HEK293 (cell line): ENCODE measurements around the gene TRIM6.

Experiments
- CTCF ChIA-PET: fragments of 350-600 bp; formaldehyde crosslinking; extraction: SDS; loops from one replicate; lab custom pipeline; 2021; ENCODE audit warnings: antibody characterized with exemption; lab: Yijun Ruan, JAX
- POLR2A ChIA-PET: fragments of 300-600 bp; formaldehyde crosslinking; extraction: SDS; loops from one replicate; lab custom pipeline; 2020; ENCODE audit warnings: antibody characterized with exemption, inconsistent platforms; lab: Yijun Ruan, JAX
- H3K27ac ChIP-seq: fragments of 200-500 bp; sonication (Bioruptor generic); 2 replicates; pipeline ENCODE4 v1.5.1; 2014; ENCODE audit warnings: low read depth, low read length, control low read depth, inconsistent platforms; ENCODE audit errors: extremely low read depth
- H3K36me3 ChIP-seq, 2 experiments: fragments of 200-500 bp in 1 of 2; sonication (Bioruptor generic) in 1 of 2; 1 replicate in 1 of 2; 2 replicates in 1 of 2; pipeline ENCODE4 v1.5.1; 2014 to 2017; ENCODE audit warnings: inconsistent platforms in 2 of 2, low read length in 2 of 2; ENCODE audit not compliant: control insufficient read depth in 2 of 2, insufficient read depth in 1 of 2
- H3K4me1 ChIP-seq: fragments of 200-500 bp; sonication (Bioruptor generic); 2 replicates; pipeline ENCODE4 v1.5.1; 2014; ENCODE audit warnings: mild to moderate bottlenecking, low read length, inconsistent platforms; ENCODE audit not compliant: control insufficient read depth, insufficient read depth
- H3K4me3 ChIP-seq: 2 replicates; pipeline ENCODE4 v1.5.1; 2011; ENCODE audit warnings: low read depth, mild to moderate bottlenecking, control low read depth, low read length, moderate library complexity
- H3K9me3 ChIP-seq: fragments of 200-500 bp; sonication (Bioruptor generic); 2 replicates; pipeline ENCODE4 v1.5.1; 2014; ENCODE audit warnings: low read depth, low read length, inconsistent platforms; ENCODE audit not compliant: control insufficient read depth, insufficient read depth
- AEBP2 ChIP-seq: fragments of 450-650 bp; formaldehyde crosslinking; IDR thresholded peaks from 2 replicates; pipeline ENCODE4 v1.5.1; 2016; ENCODE audit warnings: missing biosample characterization, missing genetic modification characterization, borderline replicate concordance
- KLF8 ChIP-seq: fragments of 450-650 bp; formaldehyde crosslinking; IDR thresholded peaks from 2 replicates; pipeline ENCODE4 v1.5.1; 2016; ENCODE audit warnings: missing biosample characterization, missing genetic modification characterization
- KLF9 ChIP-seq: fragments of 450-650 bp; formaldehyde crosslinking; IDR thresholded peaks from 2 replicates; pipeline ENCODE4 v1.5.1; 2016; ENCODE audit warnings: missing biosample characterization, missing genetic modification characterization, low read depth
- TCF7L2 ChIP-seq: IDR thresholded peaks from 2 replicates; pipeline ENCODE4 v1.6.1; 2011; ENCODE audit warnings: low read depth, mild to moderate bottlenecking, inconsistent platforms, low read length, moderate library complexity, borderline replicate concordance
- ZFP69B ChIP-seq: fragments of 450-650 bp; formaldehyde crosslinking; IDR thresholded peaks from 2 replicates; pipeline ENCODE4 v1.5.1; 2016; ENCODE audit warnings: missing biosample characterization, missing genetic modification characterization
- ZNF184 ChIP-seq: fragments of 450-650 bp; IDR thresholded peaks from 2 replicates; pipeline ENCODE4 v1.5.1; 2018; ENCODE audit warnings: missing biosample characterization, mild to moderate bottlenecking, missing genetic modification characterization
- ZNF202 ChIP-seq: fragments of 450-650 bp; formaldehyde crosslinking; IDR thresholded peaks from 2 replicates; pipeline ENCODE4 v1.5.1; 2016; ENCODE audit warnings: missing biosample characterization, missing genetic modification characterization, borderline replicate concordance
- ZNF23 ChIP-seq: fragments of 450-650 bp; formaldehyde crosslinking; IDR thresholded peaks from 2 replicates; pipeline ENCODE4 v1.5.1; 2016; ENCODE audit warnings: missing biosample characterization, missing genetic modification characterization, borderline replicate concordance
- ZNF335 ChIP-seq: fragments of 450-650 bp; formaldehyde crosslinking; conservative IDR thresholded peaks from 2 replicates; pipeline ENCODE4 v1.5.1; 2016; ENCODE audit warnings: missing biosample characterization, missing genetic modification characterization
- ZNF341 ChIP-seq: fragments of 450-650 bp; formaldehyde crosslinking; IDR thresholded peaks from 2 replicates; pipeline ENCODE4; 2016; ENCODE audit warnings: low read depth, missing biosample characterization, missing genetic modification characterization
- ZNF514 ChIP-seq: fragments of 450-650 bp; formaldehyde crosslinking; IDR thresholded peaks from 2 replicates; pipeline ENCODE4 v1.5.1; 2016; ENCODE audit warnings: missing biosample characterization, missing genetic modification characterization
- ZNF521 ChIP-seq: fragments of 450-650 bp; formaldehyde crosslinking; IDR thresholded peaks from 2 replicates; pipeline ENCODE4 v1.5.1; 2017; ENCODE audit warnings: missing biosample characterization, mild to moderate bottlenecking, missing genetic modification characterization
- ZNF530 ChIP-seq: fragments of 450-650 bp; formaldehyde crosslinking; IDR thresholded peaks from 2 replicates; pipeline ENCODE4 v1.5.1; 2016; ENCODE audit warnings: low read depth, missing biosample characterization, missing genetic modification characterization
- ZNF561 ChIP-seq: fragments of 450-650 bp; IDR thresholded peaks from 2 replicates; pipeline ENCODE4 v1.5.1; 2018; ENCODE audit warnings: missing biosample characterization, missing genetic modification characterization, borderline replicate concordance
- ZNF610 ChIP-seq: fragments of 450-650 bp; formaldehyde crosslinking; IDR thresholded peaks from 2 replicates; pipeline ENCODE4 v1.5.1; 2016; ENCODE audit warnings: missing biosample characterization, missing genetic modification characterization, borderline replicate concordance
- ZNF623 ChIP-seq: fragments of 450-650 bp; formaldehyde crosslinking; IDR thresholded peaks from 2 replicates; pipeline ENCODE4 v1.5.1; 2016; ENCODE audit warnings: missing biosample characterization, missing genetic modification characterization
- ZNF664 ChIP-seq: fragments of 450-650 bp; formaldehyde crosslinking; IDR thresholded peaks from 2 replicates; pipeline ENCODE4 v1.5.1; 2016; ENCODE audit warnings: missing biosample characterization, missing genetic modification characterization
- ZNF785 ChIP-seq: fragments of 450-650 bp; formaldehyde crosslinking; IDR thresholded peaks from 2 replicates; pipeline ENCODE4 v1.5.1; 2016; ENCODE audit warnings: missing biosample characterization, missing genetic modification characterization
- ZNF791 ChIP-seq: fragments of 450-650 bp; formaldehyde crosslinking; IDR thresholded peaks from 2 replicates; pipeline ENCODE4 v1.5.1; 2016; ENCODE audit warnings: missing biosample characterization, missing genetic modification characterization
- TF ChIP-seq, protein P1 (sequence below): fragments of 450-650 bp; formaldehyde crosslinking; IDR thresholded peaks from 2 replicates; pipeline ENCODE4 v1.5.1; 2016; ENCODE audit warnings: missing biosample characterization, missing genetic modification characterization

Gene TRIM6

DNA sequence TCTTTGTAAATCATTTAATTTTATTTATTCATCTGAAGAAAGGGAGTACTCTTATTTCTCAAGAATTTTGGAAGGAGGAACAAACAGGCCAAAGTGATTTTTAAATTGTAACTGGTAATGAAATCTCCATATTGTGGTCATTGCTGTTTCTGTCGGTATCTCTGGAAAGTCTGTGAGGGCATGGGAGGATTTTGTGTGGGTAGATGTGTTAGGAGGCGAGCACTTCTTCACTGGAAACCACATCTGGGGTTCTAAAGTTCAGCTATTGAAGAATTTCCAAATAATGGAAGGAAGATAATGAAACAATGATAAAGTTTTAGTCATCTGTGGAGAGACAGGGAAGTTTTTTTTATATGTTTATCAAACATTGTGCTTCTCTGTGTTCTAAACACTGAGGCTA lies 35.0 kb downstream of the TRIM6 start:
- Histone ChIP-seq H3K4me3 (no peak overlapping the region), H3K36me3 (no peaks in the 10 kb centered on the region), H3K4me1 (no peaks in the 10 kb centered on the region), H3K9me3 (no peaks in the 10 kb centered on the region), H3K27ac (no peak overlapping the region)
- ChIA-PET CTCF (no interaction called here), POLR2A (no interaction called here)
- TF ChIP-seq ZNF664 (no peak), ZNF791 (no peak), KLF9 (tag by site-specific recombination) (no peak), ZNF610 (tag by site-specific recombination) (no peak), ZNF23 (tag by site-specific recombination) (no peak), TCF7L2 (no peak), AEBP2 (tag by site-specific recombination) (no peak), ZNF785 (tag by site-specific recombination) (no peak), ZNF530 (no peak)

DNA sequence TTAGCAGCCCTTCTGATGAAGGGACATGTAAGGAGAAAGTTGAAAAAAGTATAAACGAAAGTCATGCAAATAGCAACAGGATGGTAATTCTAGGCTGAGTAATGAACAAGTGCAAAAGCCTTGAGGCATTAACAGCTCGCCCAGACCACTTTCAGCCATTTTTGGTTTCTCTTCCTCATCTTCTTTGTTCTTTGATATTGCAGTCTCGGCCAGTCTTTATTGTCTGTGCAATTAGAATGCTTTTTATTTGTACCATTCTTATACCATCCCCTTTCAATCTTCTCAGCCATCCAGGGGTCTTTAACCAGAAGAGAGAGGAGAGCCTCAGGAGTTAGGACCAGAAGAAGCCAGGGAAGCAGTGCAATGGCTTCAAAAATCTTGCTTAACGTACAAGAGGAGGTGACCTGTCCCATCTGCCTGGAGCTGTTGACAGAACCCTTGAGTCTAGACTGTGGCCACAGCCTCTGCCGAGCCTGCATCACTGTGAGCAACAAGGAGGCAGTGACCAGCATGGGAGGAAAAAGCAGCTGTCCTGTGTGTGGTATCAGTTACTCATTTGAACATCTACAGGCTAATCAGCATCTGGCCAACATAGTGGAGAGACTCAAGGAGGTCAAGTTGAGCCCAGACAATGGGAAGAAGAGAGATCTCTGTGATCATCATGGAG lies 35.7 kb downstream of the TRIM6 start:
- CTCF ChIA-PET = no interaction called here
- POLR2A ChIA-PET = no interaction called here
- H3K9me3 ChIP-seq = no peaks in the 10 kb centered on the region
- no peaks in the 10 kb centered on the region for H3K36me3 ChIP-seq
- no peak overlapping the region for H3K27ac ChIP-seq
- H3K4me1 ChIP-seq = no peaks in the 10 kb centered on the region
- no peak overlapping the region for H3K4me3 ChIP-seq
- no peak for TF ChIP-seq ZNF561 (tag by site-specific recombination)
- no peak for TF ChIP-seq ZNF521
- TF ChIP-seq ZNF202 (tag by site-specific recombination) = no peak
- TF ChIP-seq, protein P1, sequence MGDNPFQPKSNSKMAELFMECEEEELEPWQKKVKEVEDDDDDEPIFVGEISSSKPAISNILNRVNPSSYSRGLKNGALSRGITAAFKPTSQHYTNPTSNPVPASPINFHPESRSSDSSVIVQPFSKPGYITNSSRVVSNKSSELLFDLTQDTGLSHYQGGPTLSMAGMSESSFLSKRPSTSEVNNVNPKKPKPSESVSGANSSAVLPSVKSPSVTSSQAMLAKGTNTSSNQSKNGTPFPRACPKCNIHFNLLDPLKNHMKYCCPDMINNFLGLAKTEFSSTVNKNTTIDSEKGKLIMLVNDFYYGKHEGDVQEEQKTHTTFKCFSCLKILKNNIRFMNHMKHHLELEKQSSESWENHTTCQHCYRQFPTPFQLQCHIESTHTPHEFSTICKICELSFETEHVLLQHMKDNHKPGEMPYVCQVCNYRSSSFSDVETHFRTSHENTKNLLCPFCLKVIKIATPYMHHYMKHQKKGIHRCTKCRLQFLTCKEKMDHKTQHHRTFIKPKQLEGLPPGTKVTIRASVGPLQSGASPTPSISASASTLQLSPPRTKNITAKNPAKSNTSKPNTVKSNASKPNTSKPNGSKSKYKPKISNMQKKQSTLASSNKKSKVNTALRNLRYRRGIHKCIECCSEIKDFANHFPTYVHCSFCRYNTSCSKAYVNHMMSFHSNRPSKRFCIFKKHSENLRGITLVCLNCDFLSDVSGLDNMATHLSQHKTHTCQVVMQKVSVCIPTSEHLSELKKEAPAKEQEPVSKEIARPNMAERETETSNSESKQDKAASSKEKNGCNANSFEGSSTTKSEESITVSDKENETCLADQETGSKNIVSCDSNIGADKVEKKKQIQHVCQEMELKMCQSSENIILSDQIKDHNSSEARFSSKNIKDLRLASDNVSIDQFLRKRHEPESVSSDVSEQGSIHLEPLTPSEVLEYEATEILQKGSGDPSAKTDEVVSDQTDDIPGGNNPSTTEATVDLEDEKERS (tag by site-specific recombination) = no peak
- no peak for TF ChIP-seq ZNF514 (tag by site-specific recombination)
- TF ChIP-seq ZNF184 (tag by site-specific recombination) = no peak
- no peak for TF ChIP-seq KLF8 (tag by site-specific recombination)
- TF ChIP-seq ZNF341 (tag by site-specific recombination) = no peak
- TF ChIP-seq ZFP69B = no peak
- no peak for TF ChIP-seq ZNF623
- no peak for TF ChIP-seq ZNF335 (tag by site-specific recombination)
- TF ChIP-seq, all 188 proteins: peak for 0
